ENCODE results near the gene DENND1C.

DENND1C gene

GRCh38 chr19:6481541-6482342, at the start of gene DENND1C:
Gene DENND1C (minus strand): TSS chr19:6481787. CDS start chr19:6481695, 92 bp downstream.
- no peak for DNase-seq (ENCODE audit: low read depth, low spot score)

GRCh38 chr19:6530386-6531162, 49.0 kb upstream of the DENND1C start, which contains the start of gene TNFSF9:
Gene TNFSF9 (plus strand): TSS chr19:6531026. CDS start chr19:6531037, 11 bp downstream.
- no peak for DNase-seq (ENCODE audit: low read depth, low spot score)

- no peak for DNase-seq (ENCODE audit: low read depth, low spot score)
Observed at GRCh38 chr19:6529937-6530385, 48.4 kb upstream of the DENND1C start.

GRCh38 chr19:6529351-6529750, 47.8 kb upstream of the DENND1C start:
- DNase-seq (ENCODE audit: low read depth, low spot score): no peak

GRCh38 chr19:6528544-6529121, 47.0 kb upstream of the DENND1C start:
- no peak for DNase-seq (ENCODE audit: low read depth, low spot score)

GRCh38 chr19:6527893-6528543, 46.4 kb upstream of the DENND1C start:
- DNase-seq (ENCODE audit: low read depth, low spot score): no peak

- DNase-seq (ENCODE audit: low read depth, low spot score): no peak
Observed at GRCh38 chr19:6524311-6524710, 42.7 kb upstream of the DENND1C start.

- no peak for DNase-seq (ENCODE audit: low read depth, low spot score)
Observed at GRCh38 chr19:6522712-6523111, 41.1 kb upstream of the DENND1C start.

GRCh38 chr19:6521718-6522646, 40.4 kb upstream of the DENND1C start:
- no peak for DNase-seq (ENCODE audit: low read depth, low spot score)

- no peak for DNase-seq (ENCODE audit: low read depth, low spot score)
Observed at GRCh38 chr19:6519289-6519688, 37.7 kb upstream of the DENND1C start.

GRCh38 chr19:6518145-6518911, 36.7 kb upstream of the DENND1C start:
- no peak for DNase-seq (ENCODE audit: low read depth, low spot score)

GRCh38 chr19:6516659-6517291, 35.2 kb upstream of the DENND1C start:
- no peak for DNase-seq (ENCODE audit: low read depth, low spot score)

GRCh38 chr19:6516018-6516658, 34.6 kb upstream of the DENND1C start:
- DNase-seq (ENCODE audit: low read depth, low spot score): no peak

- DNase-seq (ENCODE audit: low read depth, low spot score): no peak
Observed at GRCh38 chr19:6514926-6515544, 33.4 kb upstream of the DENND1C start.

- DNase-seq (ENCODE audit: low read depth, low spot score): no peak
Observed at GRCh38 chr19:6514089-6514488, 32.5 kb upstream of the DENND1C start.

GRCh38 chr19:6510618-6511017, 29.0 kb upstream of the DENND1C start:
- no peak for DNase-seq (ENCODE audit: low read depth, low spot score)

GRCh38 chr19:6509118-6509971, 27.8 kb upstream of the DENND1C start:
- DNase-seq (ENCODE audit: low read depth, low spot score): no peak

All from iPS DF 19.7 (cell line).